H9 (cell line): ENCODE results near the gene DCP1A. TPM values are rescaled to one million over a fixed set of nuclear protein-coding genes. Genes with fewer than 3 reads are reported as not detected.

Source experiments
- DNase-seq: peaks from one replicate; pipeline ENCODE4 v3.0.0-alpha.2; 2017
- H2AFZ ChIP-seq: one replicate; pipeline ENCODE4 v1.6.1; 2013; ENCODE audit warnings: mild to moderate bottlenecking, low read length, control low read depth, moderate library complexity
- H2AK5ac ChIP-seq: 2 replicates; pipeline ENCODE4 v1.6.1; 2013; ENCODE audit warnings: low read length, control low read depth, mixed read lengths; ENCODE audit not compliant: insufficient read length
- H2BK120ac ChIP-seq: one replicate; pipeline ENCODE4 v1.6.1; 2013; ENCODE audit warnings: low read depth, mild to moderate bottlenecking, low read length, control low read depth, inconsistent platforms; ENCODE audit not compliant: poor library complexity, severe bottlenecking
- H2BK12ac ChIP-seq: 2 replicates; pipeline ENCODE4 v1.6.1; 2013; ENCODE audit warnings: low read length, control low read depth, mixed read lengths, low read depth; ENCODE audit not compliant: insufficient read length
- H2BK15ac ChIP-seq: 2 replicates; pipeline ENCODE4 v1.6.1; 2013; ENCODE audit warnings: low read depth, low read length, control low read depth
- H2BK20ac ChIP-seq: one replicate; pipeline ENCODE4 v1.6.1; 2013; ENCODE audit warnings: low read depth, mild to moderate bottlenecking, low read length, control low read depth, inconsistent platforms; ENCODE audit not compliant: poor library complexity, severe bottlenecking
- H2BK5ac ChIP-seq: 2 replicates; pipeline ENCODE4 v1.6.1; 2013; ENCODE audit warnings: low read length, control low read depth, mixed read lengths; ENCODE audit not compliant: insufficient read length
- H3K14ac ChIP-seq: 2 replicates; pipeline ENCODE4 v1.6.1; 2013; ENCODE audit warnings: low read length, control low read depth; ENCODE audit not compliant: insufficient read depth
- H3K18ac ChIP-seq: 2 replicates; pipeline ENCODE4 v1.6.1; 2013; ENCODE audit warnings: low read depth, mild to moderate bottlenecking, mixed read lengths, low read length, control low read depth; ENCODE audit not compliant: insufficient read length
- H3K23ac ChIP-seq: 2 replicates; pipeline ENCODE4 v1.6.1; 2013; ENCODE audit warnings: low read length, control low read depth, mixed read lengths, low read depth; ENCODE audit not compliant: insufficient read length
- H3K23me2 ChIP-seq: 2 replicates; pipeline ENCODE4 v1.6.1; 2013; ENCODE audit warnings: low read depth, mild to moderate bottlenecking, mixed read lengths, low read length, control low read depth; ENCODE audit not compliant: insufficient read length, poor library complexity, severe bottlenecking
- H3K27ac ChIP-seq: 2 replicates; pipeline ENCODE4 v1.5.1; 2013; ENCODE audit warnings: low read length, control low read depth, mixed read lengths, low read depth; ENCODE audit not compliant: insufficient read length
- H3K27me3 ChIP-seq: 2 replicates; pipeline ENCODE4 v1.6.1; 2013; ENCODE audit warnings: low read length, control low read depth, inconsistent platforms; ENCODE audit not compliant: insufficient read depth
- H3K4ac ChIP-seq: 2 replicates; pipeline ENCODE4 v1.6.1; 2013; ENCODE audit warnings: low read depth, mild to moderate bottlenecking, control low read depth, inconsistent platforms, low read length, moderate library complexity
- H3K4me1 ChIP-seq: 2 replicates; pipeline ENCODE4 v1.6.1; 2013; ENCODE audit warnings: low read length, control low read depth, inconsistent platforms; ENCODE audit not compliant: insufficient read depth
- H3K4me2 ChIP-seq: 2 replicates; pipeline ENCODE4 v1.6.1; 2013; ENCODE audit warnings: low read length, control low read depth, mixed read lengths; ENCODE audit not compliant: insufficient read length, insufficient read depth
- H3K56ac ChIP-seq: 2 replicates; pipeline ENCODE4 v1.6.1; 2013; ENCODE audit warnings: low read depth, mild to moderate bottlenecking, mixed read lengths, low read length, control low read depth; ENCODE audit not compliant: insufficient read length
- H3K79me1 ChIP-seq: 2 replicates; pipeline ENCODE4 v1.6.1; 2013; ENCODE audit warnings: low read depth, mild to moderate bottlenecking, moderate library complexity, low read length, control low read depth, inconsistent platforms; ENCODE audit not compliant: insufficient read depth, poor library complexity, severe bottlenecking
- H3K79me2 ChIP-seq: 2 replicates; pipeline ENCODE4 v1.6.1; 2013; ENCODE audit warnings: low read length, control low read depth, inconsistent platforms; ENCODE audit not compliant: insufficient read depth
- H3K9ac ChIP-seq: 2 replicates; pipeline ENCODE4 v1.6.1; 2013; ENCODE audit warnings: low read length, control low read depth, mixed read lengths; ENCODE audit not compliant: insufficient read length; ENCODE audit errors: extremely low read depth
- H3K9me3 ChIP-seq: one replicate; pipeline ENCODE4 v1.6.1; 2013; ENCODE audit warnings: low read depth, low read length, inconsistent platforms; ENCODE audit not compliant: control insufficient read depth
- H3T11ph ChIP-seq: one replicate; pipeline ENCODE4 v1.6.1; 2013; ENCODE audit warnings: mild to moderate bottlenecking, low read length, control low read depth, inconsistent platforms
- H4K20me1 ChIP-seq: one replicate; pipeline ENCODE4 v1.6.1; 2013; ENCODE audit not compliant: control insufficient read depth, insufficient read length, insufficient read depth
- H4K5ac ChIP-seq: 2 replicates; pipeline ENCODE4 v1.6.1; 2013; ENCODE audit warnings: low read depth, mild to moderate bottlenecking, mixed read lengths, low read length, control low read depth; ENCODE audit not compliant: insufficient read length
- H4K8ac ChIP-seq: replicated peaks from 2 replicates; pipeline ENCODE4 v1.6.1; 2013; ENCODE audit warnings: low read length, control low read depth, mixed read lengths, low read depth; ENCODE audit not compliant: insufficient read length
- H4K91ac ChIP-seq: 2 replicates; pipeline ENCODE4 v1.6.1; 2013; ENCODE audit warnings: low read depth, mild to moderate bottlenecking, moderate library complexity, mixed read lengths, low read length, control low read depth; ENCODE audit not compliant: insufficient read length
- H3K27ac Mint-ChIP-seq, 3 experiments: 2 replicates in 2 of 3; 3 replicates in 1 of 3; pipeline ENCODE4 v1.8.0; 2020 to 2021; ENCODE audit warnings: mixed read lengths in 3 of 3, mild to moderate bottlenecking in 1 of 3, moderate library complexity in 1 of 3
- H3K27me3 Mint-ChIP-seq: 2 replicates; pipeline ENCODE4 v1.8.0; 2021; ENCODE audit warnings: low read depth, mild to moderate bottlenecking, moderate library complexity, mixed read lengths
- H3K36me3 Mint-ChIP-seq, 3 experiments: 2 replicates in 2 of 3; 3 replicates in 1 of 3; pipeline ENCODE4 v1.8.0; 2020 to 2021; ENCODE audit warnings: low read depth in 3 of 3, mixed read lengths in 3 of 3; ENCODE audit not compliant: insufficient read depth in 1 of 3
- H3K4me1 Mint-ChIP-seq, 2 experiments: 2 replicates each; pipeline ENCODE4 v1.8.0; 2020; ENCODE audit warnings: mixed read lengths in 2 of 2
- H3K4me3 Mint-ChIP-seq, 2 experiments: 2 replicates in 1 of 2; 3 replicates in 1 of 2; pipeline ENCODE4 v1.8.0; 2020 to 2021; ENCODE audit warnings: mild to moderate bottlenecking in 2 of 2, mixed read lengths in 2 of 2, moderate library complexity in 1 of 2
- H3K9me3 Mint-ChIP-seq, 2 experiments: 2 replicates in 1 of 2; 3 replicates in 1 of 2; pipeline ENCODE4 v1.8.0; 2020; ENCODE audit warnings: mild to moderate bottlenecking in 2 of 2, mixed read lengths in 2 of 2, moderate library complexity in 1 of 2
- WGBS: extraction: QIAGEN DNeasy Blood & Tissue Kit; methylation state at CpG from one replicate; pipeline ENCODE4 v1.1.7; 2013; ENCODE audit warnings: missing lambda C conversion rate, low lambda C conversion rate, mixed read lengths; ENCODE audit not compliant: insufficient read length; ENCODE audit errors: extremely low coverage; 5-methylcytosine and 5-hydroxymethylcytosine counted together
- total RNA-seq: library from RNA; stranded (reverse); gene quantifications from 2 replicates; pipeline ENCODE4 v1.2.1, GENCODE V29; 2021
- TF ChIP-seq, protein P1 (sequence below): fragments of 200-600 bp; sonication (generic); conservative IDR thresholded peaks from 3 replicates; pipeline ENCODE4 v1.8.0; 2021; ENCODE audit warnings: antibody characterized with exemption, mild to moderate bottlenecking

DCP1A gene
- total RNA-seq, 1 experiment from 2014 or later = 17.8 TPM

DNA sequence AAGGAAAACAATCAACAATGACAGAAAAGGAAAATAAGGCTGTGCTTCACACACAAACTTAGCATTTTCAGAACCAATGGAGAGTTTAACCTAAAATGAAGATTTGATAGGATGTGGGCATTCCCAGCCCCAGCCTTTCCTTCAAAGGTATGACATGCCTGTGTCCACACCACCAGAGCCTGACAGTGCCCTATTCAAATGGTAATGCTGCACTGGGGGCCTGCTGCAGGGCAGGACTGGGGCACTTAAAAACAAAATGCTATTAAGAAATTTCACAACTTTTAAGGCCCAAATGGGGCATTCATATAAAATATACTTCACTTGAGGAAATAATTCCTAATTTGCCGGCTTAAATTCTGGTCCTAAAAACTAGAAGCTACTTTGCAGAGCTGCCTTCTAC is 60.6 kb downstream of the DCP1A start:
- Mint-ChIP-seq H3K4me3 (peak overlapping the region; percentile 44 to 74), H3K9me3 (no peaks in the 10 kb centered on the region), H3K27me3 (no peaks in the 10 kb centered on the region), H3K36me3 (peaks cover 5 to 25% (median 25%) of the 10 kb centered on the region in 3 experiments; a peak in 5 of 7 replicates), H3K4me1 (peaks cover 44 to 58% of the 10 kb centered on the region in 2 experiments), H3K27ac (peak overlapping the region; percentile 92 to 99 (median 98))
- H3K18ac ChIP-seq = no peak overlapping the region
- no peaks in the 10 kb centered on the region for H3K9me3 ChIP-seq
- peak overlapping the region; percentile 75 for H3K4me2 ChIP-seq
- H2BK5ac ChIP-seq = no peak overlapping the region
- no peak overlapping the region for H3K9ac ChIP-seq
- H2BK15ac ChIP-seq = no peak overlapping the region
- H2BK12ac ChIP-seq = no peak overlapping the region
- H3K14ac ChIP-seq = no peak overlapping the region
- H4K91ac ChIP-seq = no peak overlapping the region
- no peak overlapping the region for H2AK5ac ChIP-seq
- H3K79me1 ChIP-seq = no peaks in the 10 kb centered on the region
- H4K5ac ChIP-seq = no peak overlapping the region
- no peaks in the 10 kb centered on the region for H3K27me3 ChIP-seq
- H3K56ac ChIP-seq = no peak overlapping the region
- H3K79me2 ChIP-seq = no peaks in the 10 kb centered on the region
- no peaks in the 10 kb centered on the region for H4K20me1 ChIP-seq
- H2AFZ ChIP-seq = no peak overlapping the region
- no CpG with 5 or more reads among the region's 1 CpG for WGBS
- H3K4me1 ChIP-seq = peaks cover 3% of the 10 kb centered on the region
- TF ChIP-seq, protein P1, sequence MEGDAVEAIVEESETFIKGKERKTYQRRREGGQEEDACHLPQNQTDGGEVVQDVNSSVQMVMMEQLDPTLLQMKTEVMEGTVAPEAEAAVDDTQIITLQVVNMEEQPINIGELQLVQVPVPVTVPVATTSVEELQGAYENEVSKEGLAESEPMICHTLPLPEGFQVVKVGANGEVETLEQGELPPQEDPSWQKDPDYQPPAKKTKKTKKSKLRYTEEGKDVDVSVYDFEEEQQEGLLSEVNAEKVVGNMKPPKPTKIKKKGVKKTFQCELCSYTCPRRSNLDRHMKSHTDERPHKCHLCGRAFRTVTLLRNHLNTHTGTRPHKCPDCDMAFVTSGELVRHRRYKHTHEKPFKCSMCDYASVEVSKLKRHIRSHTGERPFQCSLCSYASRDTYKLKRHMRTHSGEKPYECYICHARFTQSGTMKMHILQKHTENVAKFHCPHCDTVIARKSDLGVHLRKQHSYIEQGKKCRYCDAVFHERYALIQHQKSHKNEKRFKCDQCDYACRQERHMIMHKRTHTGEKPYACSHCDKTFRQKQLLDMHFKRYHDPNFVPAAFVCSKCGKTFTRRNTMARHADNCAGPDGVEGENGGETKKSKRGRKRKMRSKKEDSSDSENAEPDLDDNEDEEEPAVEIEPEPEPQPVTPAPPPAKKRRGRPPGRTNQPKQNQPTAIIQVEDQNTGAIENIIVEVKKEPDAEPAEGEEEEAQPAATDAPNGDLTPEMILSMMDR = no peak
- no peak overlapping the region for H2BK20ac ChIP-seq
- peak; percentile 67 for DNase-seq
- no peak overlapping the region for H3T11ph ChIP-seq
- no peak overlapping the region for H2BK120ac ChIP-seq
- H4K8ac ChIP-seq = no peak overlapping the region
- H3K23ac ChIP-seq = no peak overlapping the region
- H3K23me2 ChIP-seq = peaks cover 4% of the 10 kb centered on the region
- no peak overlapping the region for H3K4ac ChIP-seq
- peak overlapping the region; percentile 84 for H3K27ac ChIP-seq
